Vagina (tissue), 2 donors: ENCODE data around the gene PFKL. TPM values are rescaled to one million over a fixed set of nuclear protein-coding genes. Genes with fewer than 3 reads are reported as not detected.
"Not testable (repeated sequence)": the region's sequence is repeated elsewhere in the genome, so short reads cannot be mapped to it uniquely, and the experiment has no call there.

ENCODE experiments used
- DNase-seq, 2 donors: peaks; one replicate each; pipeline ENCODE4 v3.0.0-alpha.2; 2017; ENCODE audit errors: extremely low spot score in 2 of 2
- H3K27ac ChIP-seq: fragments of 200-600 bp; sonication (generic); one replicate; pipeline ENCODE4 v1.5.1; 2019
- H3K27me3 ChIP-seq: fragments of 200-600 bp; sonication (generic); one replicate; pipeline ENCODE4 v1.5.1; 2019
- H3K36me3 ChIP-seq, 2 donors: fragments of 200-600 bp; sonication (generic); one replicate each; pipeline ENCODE4 v1.5.1; 2017 to 2019
- H3K4me1 ChIP-seq: fragments of 200-600 bp; sonication (generic); one replicate; pipeline ENCODE4 v1.5.1; 2019
- H3K4me3 ChIP-seq, 2 donors: fragments of 200-600 bp; sonication (generic); 1 replicate in 1 of 2; 2 replicates in 1 of 2; pipeline ENCODE4 v1.5.1; 2016 to 2019
- H3K9me3 ChIP-seq: fragments of 200-600 bp; sonication (generic); one replicate; pipeline ENCODE4 v1.5.1; 2019
- CTCF ChIP-seq, 3 experiments: fragments of 450-650 bp in 2 of 3; fragments of 200-600 bp in 1 of 3; sonication (generic) in 1 of 3; IDR thresholded peaks; one replicate each; pipeline ENCODE4 v1.5.1; 2017 to 2019; ENCODE audit warnings: antibody characterized with exemption in 3 of 3, mild to moderate bottlenecking in 2 of 3, moderate library complexity in 2 of 3
- POLR2A ChIP-seq, 2 donors: fragments of 450-650 bp; IDR thresholded peaks; one replicate each; pipeline ENCODE4 v1.6.1; 2017; ENCODE audit warnings: antibody characterized with exemption in 2 of 2, mild to moderate bottlenecking in 2 of 2, moderate library complexity in 2 of 2
- POLR2AphosphoS5 ChIP-seq, 2 donors: sonication (generic); formaldehyde crosslinking; IDR thresholded peaks; one replicate each; pipeline ENCODE4 v1.9.0; 2017; ENCODE audit warnings: antibody characterized with exemption in 2 of 2, mild to moderate bottlenecking in 2 of 2, low read depth in 1 of 2; ENCODE audit not compliant: insufficient read depth in 1 of 2
- intact Hi-C: fragments of 100-400 bp; cut with DNase I; formaldehyde crosslinking; loops from one replicate; pipeline ENCODE4 v1.15.1; 2023
- total RNA-seq: library from RNA; depleted of rRNA; stranded (reverse); fragments of >200 nt; gene quantifications from one replicate; pipeline ENCODE4 v1.2.3, GENCODE V29; 2016

Gene PFKL
- total RNA-seq, 1 donor from 2014 or later: 79.1 TPM

GRCh38 chr21:44279354-44280260 is 20.2 kb upstream of the PFKL start:
- Histone ChIP-seq H3K4me1 (no peaks in the 10 kb centered on the region), H3K9me3 (no peaks in the 10 kb centered on the region), H3K27me3 (no peaks in the 10 kb centered on the region), H3K4me3 (no peak overlapping the region), H3K36me3 (no peaks in the 10 kb centered on the region), H3K27ac (no peak overlapping the region)
- DNase-seq: no peak
- TF ChIP-seq POLR2AphosphoS5 (IDR thresholded peaks at IDR 0.05; ENCODE audit: insufficient read depth in 1 of 2, low read depth in 1 of 2) (no peak), POLR2A (IDR thresholded peaks at IDR 0.05) (no peak), CTCF (IDR thresholded peaks at IDR 0.05) (no peak)
- intact Hi-C loops: no loop called here

GRCh38 chr21:44281801-44282200 is 18.1 kb upstream of the PFKL start:
- H3K4me1 ChIP-seq: peaks cover 9% of the 10 kb centered on the region
- intact Hi-C loops: no loop called here
- DNase-seq: no peak
- H3K4me3 ChIP-seq: no peak overlapping the region
- TF ChIP-seq POLR2AphosphoS5 (IDR thresholded peaks at IDR 0.05; ENCODE audit: insufficient read depth in 1 of 2, low read depth in 1 of 2): no peak
- no peak for TF ChIP-seq CTCF (IDR thresholded peaks at IDR 0.05)
- TF ChIP-seq POLR2A (IDR thresholded peaks at IDR 0.05): no peak
- H3K27ac ChIP-seq: no peak overlapping the region
- H3K27me3 ChIP-seq: no peaks in the 10 kb centered on the region
- no peaks in the 10 kb centered on the region for H3K36me3 ChIP-seq
- H3K9me3 ChIP-seq: no peaks in the 10 kb centered on the region

GRCh38 chr21:44282370-44282769 is 17.5 kb upstream of the PFKL start:
- intact Hi-C loops: no loop called here
- H3K9me3 ChIP-seq: no peaks in the 10 kb centered on the region
- H3K4me1 ChIP-seq: peaks cover 9% of the 10 kb centered on the region
- no peak overlapping the region for H3K27ac ChIP-seq
- no peaks in the 10 kb centered on the region for H3K36me3 ChIP-seq
- TF ChIP-seq POLR2AphosphoS5 (IDR thresholded peaks at IDR 0.05; ENCODE audit: insufficient read depth in 1 of 2, low read depth in 1 of 2) (no peak), POLR2A (IDR thresholded peaks at IDR 0.05) (no peak), CTCF (IDR thresholded peaks at IDR 0.05) (no peak)
- no peak overlapping the region for H3K4me3 ChIP-seq
- H3K27me3 ChIP-seq: no peaks in the 10 kb centered on the region
- no peak for DNase-seq

- DNase-seq, H3K9me3 ChIP-seq, H3K27me3 ChIP-seq, H3K4me3 ChIP-seq, H3K27ac ChIP-seq, intact Hi-C loops, H3K36me3 ChIP-seq, H3K4me1 ChIP-seq: not testable (repeated sequence)
Observed at GRCh38 chr21:44283211-44283785, 16.6 kb upstream of the PFKL start.

- intact Hi-C loops: no loop called here
- Histone ChIP-seq H3K9me3 (no peaks in the 10 kb centered on the region), H3K4me1 (peaks cover 9% of the 10 kb centered on the region), H3K27me3 (no peaks in the 10 kb centered on the region), H3K36me3 (no peaks in the 10 kb centered on the region), H3K4me3 (no peak overlapping the region), H3K27ac (no peak overlapping the region)
- TF ChIP-seq POLR2AphosphoS5 (IDR thresholded peaks at IDR 0.05; ENCODE audit: insufficient read depth in 1 of 2, low read depth in 1 of 2): no peak
- TF ChIP-seq CTCF (IDR thresholded peaks at IDR 0.05): no peak
- TF ChIP-seq POLR2A (IDR thresholded peaks at IDR 0.05): no peak
- DNase-seq: no peak
Observed at GRCh38 chr21:44283948-44284347, 15.9 kb upstream of the PFKL start.
